Measurements from ENCODE around the gene ZNF214.
"Not testable (repeated sequence)": the region's sequence is repeated elsewhere in the genome, so short reads cannot be mapped to it uniquely, and the experiment has no call there.

The ZNF214 gene

GRCh38 chr11:6988506-6988905 is 31.6 kb downstream of the ZNF214 start:
- no peak for DNase-seq (ENCODE audit: low read depth in 3 of 3)

- no peak for DNase-seq (ENCODE audit: low read depth in 3 of 3)
Measured at GRCh38 chr11:6986487-6986886, 33.7 kb downstream of the ZNF214 start.

- DNase-seq (ENCODE audit: low read depth in 3 of 3) = no peak
Measured at GRCh38 chr11:6979365-6979764, 40.8 kb downstream of the ZNF214 start.

DNA sequence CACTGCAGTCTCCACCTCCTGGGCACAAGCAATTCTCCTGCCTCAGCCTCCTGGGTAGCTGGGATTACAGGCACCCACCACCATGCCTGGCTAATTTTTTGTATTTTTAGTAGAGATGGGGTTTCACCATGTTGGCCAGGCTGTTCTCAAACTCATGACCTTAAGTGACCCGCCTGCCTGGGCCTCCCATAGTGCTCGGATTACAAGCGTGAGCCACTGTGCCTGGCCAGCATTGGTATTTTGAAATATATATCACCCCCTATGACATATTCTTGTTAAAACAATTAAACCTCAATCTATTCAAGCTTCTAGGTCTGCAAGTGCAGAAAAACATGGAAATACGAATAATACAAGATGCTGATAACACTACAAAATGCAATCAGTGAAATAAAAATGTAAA is 50.3 kb downstream of the ZNF214 start:
- DNase-seq (ENCODE audit: low read depth in 3 of 3) = not testable (repeated sequence)

DNA sequence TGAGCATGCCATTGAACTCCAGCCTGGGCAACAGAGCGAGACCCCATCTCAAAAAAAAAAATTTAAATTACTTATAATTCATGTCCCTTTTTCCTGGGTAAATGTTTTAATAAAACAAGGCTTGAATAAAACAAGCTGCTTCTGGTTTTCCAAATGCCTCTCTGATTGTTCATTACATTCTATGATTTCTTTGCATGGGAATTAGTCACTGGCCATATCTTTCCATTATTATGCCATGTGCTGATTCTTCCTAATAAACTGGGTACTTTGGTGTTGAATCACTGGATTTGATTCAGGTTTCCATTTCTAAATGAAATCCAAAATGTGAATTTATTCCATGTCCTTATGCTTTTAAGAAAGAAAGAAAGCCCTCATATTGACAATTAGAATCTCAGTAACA is 51.3 kb downstream of the ZNF214 start:
- DNase-seq (ENCODE audit: low read depth in 3 of 3) = no peak

DNA sequence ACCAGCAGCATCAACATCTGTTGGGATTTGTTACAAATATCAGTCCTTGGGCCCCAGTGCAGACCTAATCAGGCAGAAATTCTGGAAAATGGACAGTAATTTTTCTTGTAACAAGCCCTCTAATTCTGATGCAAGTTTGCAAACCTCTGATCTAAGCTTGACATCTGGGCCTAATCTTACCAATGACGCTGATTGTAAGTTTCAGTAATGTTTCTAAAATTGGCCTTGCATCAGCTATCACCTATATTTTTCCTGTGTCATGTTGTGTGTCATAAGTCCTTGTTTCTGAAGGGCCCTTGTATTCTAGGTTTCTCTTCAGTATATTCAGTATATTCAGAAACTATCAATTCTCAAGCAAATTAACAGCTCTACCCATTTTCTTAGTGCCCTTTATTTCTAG is 57.5 kb downstream of the ZNF214 start:
- no peak for DNase-seq (ENCODE audit: low read depth in 3 of 3)

- DNase-seq (ENCODE audit: low read depth in 3 of 3) = no peak
Measured at GRCh38 chr11:6962141-6962540, 58.0 kb downstream of the ZNF214 start.

- DNase-seq (ENCODE audit: low read depth in 3 of 3) = not testable (repeated sequence)
Measured at GRCh38 chr11:6954248-6954647, 65.9 kb downstream of the ZNF214 start.
